ENCODE measurements around the gene CDH13.

CDH13 gene

GRCh38 chr16:82937926-82938520 lies 311.3 kb downstream of the CDH13 start:
- H3K9me3 ChIP-seq (ENCODE audit: control insufficient read depth, low read length): no peaks in the 10 kb centered on the region
- no peaks in the 10 kb centered on the region for H3K27me3 ChIP-seq (ENCODE audit: control insufficient read depth, insufficient read depth, low read length)
- no peaks in the 10 kb centered on the region for H3K36me3 ChIP-seq (ENCODE audit: control insufficient read depth, insufficient read depth, low read length)
- no peak overlapping the region for H3K9ac ChIP-seq (ENCODE audit: low read length)
- H3K4me3 ChIP-seq (ENCODE audit: low read length): no peak overlapping the region
- no peaks in the 10 kb centered on the region for H3K4me1 ChIP-seq (ENCODE audit: control insufficient read depth, insufficient read depth, low read length)

- H3K36me3 ChIP-seq (ENCODE audit: control insufficient read depth, insufficient read depth, low read length): no peaks in the 10 kb centered on the region
- H3K4me3 ChIP-seq (ENCODE audit: low read length): no peak overlapping the region
- H3K4me1 ChIP-seq (ENCODE audit: control insufficient read depth, insufficient read depth, low read length): no peaks in the 10 kb centered on the region
- no peaks in the 10 kb centered on the region for H3K27me3 ChIP-seq (ENCODE audit: control insufficient read depth, insufficient read depth, low read length)
- H3K9ac ChIP-seq (ENCODE audit: low read length): no peak overlapping the region
- no peaks in the 10 kb centered on the region for H3K9me3 ChIP-seq (ENCODE audit: control insufficient read depth, low read length)
Measured at GRCh38 chr16:82943371-82943770, 316.6 kb downstream of the CDH13 start.

- no peak overlapping the region for H3K9ac ChIP-seq (ENCODE audit: low read length)
- no peaks in the 10 kb centered on the region for H3K4me1 ChIP-seq (ENCODE audit: control insufficient read depth, insufficient read depth, low read length)
- H3K9me3 ChIP-seq (ENCODE audit: control insufficient read depth, low read length): no peaks in the 10 kb centered on the region
- H3K36me3 ChIP-seq (ENCODE audit: control insufficient read depth, insufficient read depth, low read length): no peaks in the 10 kb centered on the region
- H3K27me3 ChIP-seq (ENCODE audit: control insufficient read depth, insufficient read depth, low read length): no peaks in the 10 kb centered on the region
- no peak overlapping the region for H3K4me3 ChIP-seq (ENCODE audit: low read length)
Measured at GRCh38 chr16:82945420-82946101, 318.8 kb downstream of the CDH13 start.

- H3K9ac ChIP-seq (ENCODE audit: low read length): no peak overlapping the region
- no peaks in the 10 kb centered on the region for H3K36me3 ChIP-seq (ENCODE audit: control insufficient read depth, insufficient read depth, low read length)
- no peaks in the 10 kb centered on the region for H3K4me1 ChIP-seq (ENCODE audit: control insufficient read depth, insufficient read depth, low read length)
- no peak overlapping the region for H3K4me3 ChIP-seq (ENCODE audit: low read length)
- H3K27me3 ChIP-seq (ENCODE audit: control insufficient read depth, insufficient read depth, low read length): no peaks in the 10 kb centered on the region
- no peaks in the 10 kb centered on the region for H3K9me3 ChIP-seq (ENCODE audit: control insufficient read depth, low read length)
Measured at GRCh38 chr16:82947698-82948097, 320.9 kb downstream of the CDH13 start.

GRCh38 chr16:82949016-82949415 lies 322.2 kb downstream of the CDH13 start:
- Histone ChIP-seq H3K36me3 (ENCODE audit: control insufficient read depth, insufficient read depth, low read length) (no peaks in the 10 kb centered on the region), H3K4me3 (ENCODE audit: low read length) (no peak overlapping the region), H3K4me1 (ENCODE audit: control insufficient read depth, insufficient read depth, low read length) (no peaks in the 10 kb centered on the region), H3K9me3 (ENCODE audit: control insufficient read depth, low read length) (no peaks in the 10 kb centered on the region), H3K27me3 (ENCODE audit: control insufficient read depth, insufficient read depth, low read length) (no peaks in the 10 kb centered on the region), H3K9ac (ENCODE audit: low read length) (no peak overlapping the region)

GRCh38 chr16:82953517-82953916 lies 326.7 kb downstream of the CDH13 start:
- no peak overlapping the region for H3K4me3 ChIP-seq (ENCODE audit: low read length)
- no peaks in the 10 kb centered on the region for H3K4me1 ChIP-seq (ENCODE audit: control insufficient read depth, insufficient read depth, low read length)
- H3K9me3 ChIP-seq (ENCODE audit: control insufficient read depth, low read length): no peaks in the 10 kb centered on the region
- H3K27me3 ChIP-seq (ENCODE audit: control insufficient read depth, insufficient read depth, low read length): no peaks in the 10 kb centered on the region
- no peaks in the 10 kb centered on the region for H3K36me3 ChIP-seq (ENCODE audit: control insufficient read depth, insufficient read depth, low read length)
- no peak overlapping the region for H3K9ac ChIP-seq (ENCODE audit: low read length)

GRCh38 chr16:82954224-82954929 lies 327.6 kb downstream of the CDH13 start:
- H3K27me3 ChIP-seq (ENCODE audit: control insufficient read depth, insufficient read depth, low read length): no peaks in the 10 kb centered on the region
- no peaks in the 10 kb centered on the region for H3K4me1 ChIP-seq (ENCODE audit: control insufficient read depth, insufficient read depth, low read length)

GRCh38 chr16:82955741-82956348 lies 329.1 kb downstream of the CDH13 start:
- no peaks in the 10 kb centered on the region for H3K27me3 ChIP-seq (ENCODE audit: control insufficient read depth, insufficient read depth, low read length)
- H3K4me1 ChIP-seq (ENCODE audit: control insufficient read depth, insufficient read depth, low read length): no peaks in the 10 kb centered on the region
- no peaks in the 10 kb centered on the region for H3K9me3 ChIP-seq (ENCODE audit: control insufficient read depth, low read length)
- H3K36me3 ChIP-seq (ENCODE audit: control insufficient read depth, insufficient read depth, low read length): no peaks in the 10 kb centered on the region
- no peak overlapping the region for H3K4me3 ChIP-seq (ENCODE audit: low read length)
- no peak overlapping the region for H3K9ac ChIP-seq (ENCODE audit: low read length)

More at GRCh38 chr16:82954224-82954929, 327.6 kb downstream of the CDH13 start:
- H3K36me3 ChIP-seq (ENCODE audit: control insufficient read depth, insufficient read depth, low read length): no peaks in the 10 kb centered on the region
- H3K9me3 ChIP-seq (ENCODE audit: control insufficient read depth, low read length): no peaks in the 10 kb centered on the region
- H3K4me3 ChIP-seq (ENCODE audit: low read length): no peak overlapping the region
- H3K9ac ChIP-seq (ENCODE audit: low read length): no peak overlapping the region

- Histone ChIP-seq H3K27me3 (ENCODE audit: control insufficient read depth, insufficient read depth, low read length) (no peaks in the 10 kb centered on the region), H3K9ac (ENCODE audit: low read length) (no peak overlapping the region), H3K4me3 (ENCODE audit: low read length) (no peak overlapping the region), H3K4me1 (ENCODE audit: control insufficient read depth, insufficient read depth, low read length) (no peaks in the 10 kb centered on the region), H3K9me3 (ENCODE audit: control insufficient read depth, low read length) (no peaks in the 10 kb centered on the region), H3K36me3 (ENCODE audit: control insufficient read depth, insufficient read depth, low read length) (no peaks in the 10 kb centered on the region)
Measured at GRCh38 chr16:82957212-82957611, 330.4 kb downstream of the CDH13 start.

GRCh38 chr16:82960918-82961317 lies 334.1 kb downstream of the CDH13 start:
- no peaks in the 10 kb centered on the region for H3K36me3 ChIP-seq (ENCODE audit: control insufficient read depth, insufficient read depth, low read length)
- H3K9me3 ChIP-seq (ENCODE audit: control insufficient read depth, low read length): no peaks in the 10 kb centered on the region
- H3K27me3 ChIP-seq (ENCODE audit: control insufficient read depth, insufficient read depth, low read length): no peaks in the 10 kb centered on the region
- no peak overlapping the region for H3K4me3 ChIP-seq (ENCODE audit: low read length)
- no peak overlapping the region for H3K9ac ChIP-seq (ENCODE audit: low read length)
- no peaks in the 10 kb centered on the region for H3K4me1 ChIP-seq (ENCODE audit: control insufficient read depth, insufficient read depth, low read length)

GRCh38 chr16:82963653-82964052 lies 336.9 kb downstream of the CDH13 start:
- Histone ChIP-seq H3K4me1 (ENCODE audit: control insufficient read depth, insufficient read depth, low read length) (no peaks in the 10 kb centered on the region), H3K9me3 (ENCODE audit: control insufficient read depth, low read length) (no peaks in the 10 kb centered on the region), H3K9ac (ENCODE audit: low read length) (no peak overlapping the region), H3K4me3 (ENCODE audit: low read length) (no peak overlapping the region), H3K27me3 (ENCODE audit: control insufficient read depth, insufficient read depth, low read length) (no peaks in the 10 kb centered on the region), H3K36me3 (ENCODE audit: control insufficient read depth, insufficient read depth, low read length) (no peaks in the 10 kb centered on the region)

GRCh38 chr16:82965808-82966207 lies 339.0 kb downstream of the CDH13 start:
- no peak overlapping the region for H3K9ac ChIP-seq (ENCODE audit: low read length)
- H3K36me3 ChIP-seq (ENCODE audit: control insufficient read depth, insufficient read depth, low read length): no peaks in the 10 kb centered on the region
- no peaks in the 10 kb centered on the region for H3K4me1 ChIP-seq (ENCODE audit: control insufficient read depth, insufficient read depth, low read length)
- no peak overlapping the region for H3K4me3 ChIP-seq (ENCODE audit: low read length)
- H3K27me3 ChIP-seq (ENCODE audit: control insufficient read depth, insufficient read depth, low read length): no peaks in the 10 kb centered on the region
- no peaks in the 10 kb centered on the region for H3K9me3 ChIP-seq (ENCODE audit: control insufficient read depth, low read length)

Measured in mucosa of stomach (tissue), 1 donor.